ENCODE data around the gene CREBZF. TPM values are rescaled to one million over a fixed set of nuclear protein-coding genes. Genes with fewer than 3 reads are reported as not detected.

The CREBZF gene
- total and polyA plus RNA-seq, 7 experiments from 2014 or later, result 13.0 to 114 (median 59.0) TPM

DNA sequence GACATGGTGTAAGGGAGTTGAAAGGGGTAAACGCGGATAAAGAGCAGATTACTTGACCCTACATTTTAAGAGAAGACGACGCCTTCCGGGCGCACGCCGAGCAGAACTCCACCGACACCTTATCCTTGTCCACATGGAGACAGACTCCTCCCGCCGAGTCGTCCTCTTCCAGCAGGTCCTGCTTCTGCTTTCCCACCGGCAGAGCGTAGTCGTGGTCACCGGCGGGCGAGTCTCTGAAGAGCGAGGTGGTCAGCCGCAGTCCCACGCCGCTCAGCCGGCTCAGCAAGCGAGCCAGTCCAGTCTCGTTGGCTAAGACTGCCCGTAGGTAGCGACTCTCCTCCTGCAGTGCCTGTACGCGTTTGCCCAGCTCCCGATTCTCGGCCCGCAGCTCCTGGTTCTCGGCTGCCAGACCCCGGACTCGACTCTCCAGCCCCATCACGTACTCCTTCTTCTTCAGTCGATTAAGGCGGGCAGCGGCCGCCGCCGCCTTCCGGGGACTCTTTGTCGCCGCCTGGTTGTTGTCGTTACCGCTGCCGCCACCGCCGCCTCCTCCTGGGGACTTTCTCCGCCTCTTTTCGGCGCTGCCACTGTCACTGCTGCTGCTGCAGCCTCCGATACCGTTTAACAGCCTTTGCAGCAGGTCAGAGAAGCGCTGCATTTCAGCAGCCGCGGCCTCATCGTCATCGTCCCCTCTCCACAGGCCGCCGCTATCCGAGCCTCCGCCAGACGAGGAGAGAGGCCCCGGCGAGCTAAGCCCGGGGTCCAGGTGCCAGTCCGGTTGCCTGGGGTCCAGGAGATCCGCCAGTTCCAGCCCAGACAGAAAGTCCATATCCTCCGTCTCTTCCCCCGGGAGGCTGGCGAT, 945 bp downstream of the CREBZF start:
- Mint-ChIP-seq H3K36me3 (peaks cover 3 to 30% (median 9%) of the 10 kb centered on the region in 5 donors), H3K27me3 (no peaks in the 10 kb centered on the region), H3K4me3 (peak overlapping the region; percentile 93 to 100 (median 99)), H3K4me1 (peaks cover 35 to 64% (median 46%) of the 10 kb centered on the region in 7 donors), H3K9me3 (peaks cover 0 to 1% (median 0%) of the 10 kb centered on the region in 11 donors), H3K27ac (peak overlapping the region; percentile 96 to 100 (median 99))
- ATAC-seq, result peak; percentile 89
- POLR2A ChIA-PET, result interaction anchor here (0.9 to 11.9 kb wide), 19 partner anchors 8 to 581 kb away, joined by 3 to 207 read pairs (median 4); partner anchors contain the start of genes CCDC83, DLG2, EED and TMEM126A
- intact Hi-C loops (cut with micrococcal nuclease), result loop anchor here (1.0 to 10.0 kb wide), 14 partner anchors 17 to 939 kb away; partner anchors contain the start of genes HIKESHI (in 2 of the 2), PICALM (in 2 of the 2), TMEM126A (in 2 of the 2) and TMEM126B (in 2 of the 2)
- peaks cover 0 to 10% (median 7%) of the 10 kb centered on the region in 3 experiments for H3K36me3 ChIP-seq (ENCODE audit: control insufficient read depth in 2 of 3, insufficient read depth in 3 of 3, low read length in 3 of 3)
- peak overlapping the region; percentile 99 for H3K27ac ChIP-seq (ENCODE audit: low read depth, low read length)
- H3K9me3 ChIP-seq (ENCODE audit: control insufficient read depth in 2 of 3, low read length in 3 of 3), result no peaks in the 10 kb centered on the region
- H3K4me3 ChIP-seq (ENCODE audit: low read length), result peak overlapping the region; percentile 97
- peaks cover 20 to 39% of the 10 kb centered on the region in 2 donors for H3K4me1 ChIP-seq (ENCODE audit: control insufficient read depth in 2 of 2, insufficient read depth in 2 of 2, low read length in 2 of 2)
- DNase-seq, result peak; percentile 75 to 93 (median 89)
- no peaks in the 10 kb centered on the region for H3K27me3 ChIP-seq (ENCODE audit: control insufficient read depth in 2 of 2, insufficient read depth in 2 of 2, low read length in 2 of 2)
- CTCF ChIA-PET, result interaction anchor here (1.5 to 2.2 kb wide), 2 partner anchors 14 to 16 kb away, joined by 6 read pairs; partner anchors contain the start of gene TMEM126A

GRCh38 chr11:85663080-85663752, 1.7 kb downstream of the CREBZF start:
- Mint-ChIP-seq H3K36me3 (peaks cover 3 to 32% (median 9%) of the 10 kb centered on the region in 5 donors), H3K27me3 (no peaks in the 10 kb centered on the region), H3K4me3 (peak overlapping the region; percentile 93 to 100 (median 99)), H3K27ac (peak overlapping the region; percentile 96 to 100 (median 99)), H3K4me1 (peaks cover 37 to 72% (median 52%) of the 10 kb centered on the region in 7 donors), H3K9me3 (peaks cover 0 to 1% (median 0%) of the 10 kb centered on the region in 11 donors)
- ATAC-seq (no peak), DNase-seq (peak in 6 of 9 donors; percentile 14 to 27 (median 24))
- Histone ChIP-seq H3K4me1 (ENCODE audit: control insufficient read depth in 2 of 2, insufficient read depth in 2 of 2, low read length in 2 of 2) (peaks cover 20 to 39% of the 10 kb centered on the region in 2 donors), H3K36me3 (ENCODE audit: control insufficient read depth in 2 of 3, insufficient read depth in 3 of 3, low read length in 3 of 3) (peaks cover 0 to 15% (median 7%) of the 10 kb centered on the region in 3 experiments), H3K27me3 (ENCODE audit: control insufficient read depth in 2 of 2, insufficient read depth in 2 of 2, low read length in 2 of 2) (no peaks in the 10 kb centered on the region), H3K9me3 (ENCODE audit: control insufficient read depth in 2 of 3, low read length in 3 of 3) (no peaks in the 10 kb centered on the region), H3K27ac (ENCODE audit: low read depth, low read length) (peak overlapping the region; percentile 99), H3K4me3 (ENCODE audit: low read length) (peak overlapping the region; percentile 97)
- ChIA-PET POLR2A (interaction anchor here (1.1 to 11.9 kb wide), 9 partner anchors 14 to 146 kb away, joined by 3 to 207 read pairs (median 4); partner anchors contain the start of genes DLG2, TMEM126A and TMEM126B), CTCF (interaction anchor here (1.5 to 2.2 kb wide), 2 partner anchors 13 to 15 kb away, joined by 6 read pairs; partner anchors contain the start of gene TMEM126A)
- intact Hi-C loops (cut with micrococcal nuclease), result loop anchor here in 1 of 2 donors (10.0 kb wide), 1 partner anchor 938 kb away; no protein-coding TSS in a partner anchor

GRCh38 chr11:85661972-85662664, 2.8 kb downstream of the CREBZF start:
- ATAC-seq, result no peak
- Histone ChIP-seq H3K36me3 (ENCODE audit: control insufficient read depth in 2 of 3, insufficient read depth in 3 of 3, low read length in 3 of 3) (peaks cover 0 to 15% (median 7%) of the 10 kb centered on the region in 3 experiments), H3K4me3 (ENCODE audit: low read length) (no peak overlapping the region), H3K9me3 (ENCODE audit: control insufficient read depth in 2 of 3, low read length in 3 of 3) (no peaks in the 10 kb centered on the region), H3K4me1 (ENCODE audit: control insufficient read depth in 2 of 2, insufficient read depth in 2 of 2, low read length in 2 of 2) (peaks cover 20 to 39% of the 10 kb centered on the region in 2 donors), H3K27me3 (ENCODE audit: control insufficient read depth in 2 of 2, insufficient read depth in 2 of 2, low read length in 2 of 2) (no peaks in the 10 kb centered on the region), H3K27ac (ENCODE audit: low read depth, low read length) (peak overlapping the region; percentile 99)
- intact Hi-C loops (cut with micrococcal nuclease), result loop anchor here (1.0 to 10.0 kb wide), 2 partner anchors 9 to 937 kb away; no protein-coding TSS in a partner anchor
- peak overlapping the region in 2 of 9 donors; percentile 43 to 100 for H3K27ac Mint-ChIP-seq
- H3K27me3 Mint-ChIP-seq, result no peaks in the 10 kb centered on the region
- CTCF ChIA-PET, result no interaction called here
- peak overlapping the region; percentile 61 to 100 (median 80) for H3K4me3 Mint-ChIP-seq
- POLR2A ChIA-PET, result interaction anchor here (11.9 kb wide), 1 partner anchor 13 kb away, joined by 207 read pairs; the partner anchor contains the start of gene TMEM126A
- H3K4me1 Mint-ChIP-seq, result peaks cover 38 to 78% (median 57%) of the 10 kb centered on the region in 7 donors
- no peak for DNase-seq
- peaks cover 3 to 32% (median 10%) of the 10 kb centered on the region in 5 donors for H3K36me3 Mint-ChIP-seq
- H3K9me3 Mint-ChIP-seq, result peaks cover 0 to 1% (median 0%) of the 10 kb centered on the region in 11 donors

- no peaks in the 10 kb centered on the region for H3K9me3 Mint-ChIP-seq
- ATAC-seq, result no peak
- Histone ChIP-seq H3K9me3 (ENCODE audit: control insufficient read depth in 2 of 3, low read length in 3 of 3) (no peaks in the 10 kb centered on the region), H3K4me1 (ENCODE audit: control insufficient read depth in 2 of 2, insufficient read depth in 2 of 2, low read length in 2 of 2) (peaks cover 14 to 31% of the 10 kb centered on the region in 2 donors), H3K4me3 (ENCODE audit: low read length) (no peak overlapping the region), H3K27ac (ENCODE audit: low read depth, low read length) (no peak overlapping the region), H3K27me3 (ENCODE audit: control insufficient read depth in 2 of 2, insufficient read depth in 2 of 2, low read length in 2 of 2) (no peaks in the 10 kb centered on the region), H3K36me3 (ENCODE audit: control insufficient read depth in 2 of 3, insufficient read depth in 3 of 3, low read length in 3 of 3) (peaks cover 4 to 25% (median 10%) of the 10 kb centered on the region in 3 experiments)
- H3K27ac Mint-ChIP-seq, result peak overlapping the region in 2 of 9 donors; percentile 52 to 58
- ChIA-PET POLR2A (interaction anchor here (11.9 kb wide), 1 partner anchor 9 kb away, joined by 207 read pairs; the partner anchor contains the start of gene TMEM126A), CTCF (interaction anchor here (1.2 kb wide), 1 partner anchor 10 kb away, joined by 3 read pairs; the partner anchor contains the start of gene TMEM126A)
- peaks cover 28 to 69% (median 58%) of the 10 kb centered on the region in 7 donors for H3K4me1 Mint-ChIP-seq
- H3K27me3 Mint-ChIP-seq, result no peaks in the 10 kb centered on the region
- no peak overlapping the region for H3K4me3 Mint-ChIP-seq
- intact Hi-C loops (cut with micrococcal nuclease), result no loop called here
- DNase-seq, result no peak
- peaks cover 0 to 24% (median 5%) of the 10 kb centered on the region in 5 donors for H3K36me3 Mint-ChIP-seq
These were observed 6.7 kb downstream of the CREBZF start for GRCh38 chr11:85658180-85658579.

- Mint-ChIP-seq H3K36me3 (peaks cover 0 to 24% (median 5%) of the 10 kb centered on the region in 5 donors), H3K4me1 (peaks cover 22 to 67% (median 59%) of the 10 kb centered on the region in 7 donors), H3K27ac (peak overlapping the region in 4 of 9 donors; percentile 3 to 29 (median 10)), H3K4me3 (no peak overlapping the region), H3K9me3 (no peaks in the 10 kb centered on the region), H3K27me3 (no peaks in the 10 kb centered on the region)
- Histone ChIP-seq H3K36me3 (ENCODE audit: control insufficient read depth in 2 of 3, insufficient read depth in 3 of 3, low read length in 3 of 3) (peaks cover 4 to 25% (median 10%) of the 10 kb centered on the region in 3 experiments), H3K4me3 (ENCODE audit: low read length) (no peak overlapping the region), H3K27me3 (ENCODE audit: control insufficient read depth in 2 of 2, insufficient read depth in 2 of 2, low read length in 2 of 2) (no peaks in the 10 kb centered on the region), H3K4me1 (ENCODE audit: control insufficient read depth in 2 of 2, insufficient read depth in 2 of 2, low read length in 2 of 2) (peaks cover 14 to 23% of the 10 kb centered on the region in 2 donors), H3K9me3 (ENCODE audit: control insufficient read depth in 2 of 3, low read length in 3 of 3) (no peaks in the 10 kb centered on the region), H3K27ac (ENCODE audit: low read depth, low read length) (no peak overlapping the region)
- intact Hi-C loops (cut with micrococcal nuclease), result loop anchor here in 1 of 2 donors (1.0 kb wide), 1 partner anchor 9 kb away; the partner anchor contains the start of gene TMEM126A
- DNase-seq (no peak), ATAC-seq (no peak)
- POLR2A ChIA-PET, result interaction anchor here (11.9 kb wide), 1 partner anchor 7 kb away, joined by 207 read pairs; the partner anchor contains the start of gene TMEM126A
- CTCF ChIA-PET, result no interaction called here
These were observed 8.2 kb downstream of the CREBZF start for GRCh38 chr11:85656777-85657176.
